ENCODE measurements around the gene EPN2. TPM values are rescaled to one million over a fixed set of nuclear protein-coding genes. Genes with fewer than 3 reads are reported as not detected.
A peak's percentile ranks its signal among the peaks of the same experiment; 100 is the strongest.
"Not testable (repeated sequence)": the region's sequence is repeated elsewhere in the genome, so short reads cannot be mapped to it uniquely, and the experiment has no call there.

The EPN2 gene
- total RNA-seq, 2 donors from 2014 or later: 6.0 to 7.2 TPM

DNA sequence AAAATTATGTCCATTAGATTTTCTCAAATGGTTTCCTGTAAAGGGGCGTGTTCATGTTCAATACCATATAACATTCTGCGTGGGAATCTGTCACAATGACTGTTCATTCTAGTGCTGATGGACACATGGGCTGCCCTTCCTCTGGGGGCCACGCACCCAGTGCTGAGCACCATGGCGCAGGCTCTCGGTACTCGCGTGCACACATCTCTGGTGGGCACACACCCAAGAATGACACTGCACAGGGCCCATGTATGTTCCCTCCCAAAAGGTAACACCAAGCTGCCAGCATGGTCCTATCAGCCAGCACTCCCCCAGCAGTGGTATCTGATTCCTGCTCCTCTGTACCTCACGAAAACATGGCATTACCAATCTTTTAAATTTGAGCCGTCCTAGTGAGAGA, 111.6 kb downstream of the EPN2 start:
- DNase-seq: no peak
- H3K27me3 Mint-ChIP-seq: peaks cover 22% of the 10 kb centered on the region
- no peak overlapping the region for H3K4me3 Mint-ChIP-seq
- no peak for ATAC-seq
- H3K27ac Mint-ChIP-seq: no peak overlapping the region
- no peaks in the 10 kb centered on the region for H3K4me1 Mint-ChIP-seq
- no peaks in the 10 kb centered on the region for H3K36me3 Mint-ChIP-seq (ENCODE audit: low read depth)
- H3K9me3 ChIP-seq (ENCODE audit: control insufficient read depth, low read length, poor library complexity, severe bottlenecking): no peaks in the 10 kb centered on the region

DNA sequence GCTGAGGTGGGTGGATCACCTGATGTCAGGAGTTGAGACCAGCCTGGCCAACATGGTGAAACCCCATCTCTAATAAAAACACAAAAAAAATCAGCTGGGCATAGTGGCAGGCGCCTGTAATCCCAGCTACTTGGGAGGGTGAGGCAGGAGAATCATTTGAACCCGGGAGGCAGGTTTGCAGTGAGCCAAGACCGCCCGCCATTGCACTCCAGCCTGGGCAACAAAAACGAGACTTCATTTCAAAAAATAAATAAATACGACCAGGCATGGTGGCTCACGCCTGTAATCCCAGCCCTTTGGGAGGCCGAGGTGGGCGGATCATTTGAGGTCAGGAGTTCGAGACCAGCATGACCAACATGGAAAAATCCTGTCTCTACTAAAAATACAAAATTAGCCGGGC, 116.2 kb downstream of the EPN2 start:
- H3K27me3 Mint-ChIP-seq: peaks cover 44% of the 10 kb centered on the region
- H3K9me3 ChIP-seq (ENCODE audit: control insufficient read depth, low read length, poor library complexity, severe bottlenecking); DNase-seq; H3K4me1 Mint-ChIP-seq; H3K27ac Mint-ChIP-seq; H3K36me3 Mint-ChIP-seq (ENCODE audit: low read depth); ATAC-seq; H3K4me3 Mint-ChIP-seq: not testable (repeated sequence)

DNA sequence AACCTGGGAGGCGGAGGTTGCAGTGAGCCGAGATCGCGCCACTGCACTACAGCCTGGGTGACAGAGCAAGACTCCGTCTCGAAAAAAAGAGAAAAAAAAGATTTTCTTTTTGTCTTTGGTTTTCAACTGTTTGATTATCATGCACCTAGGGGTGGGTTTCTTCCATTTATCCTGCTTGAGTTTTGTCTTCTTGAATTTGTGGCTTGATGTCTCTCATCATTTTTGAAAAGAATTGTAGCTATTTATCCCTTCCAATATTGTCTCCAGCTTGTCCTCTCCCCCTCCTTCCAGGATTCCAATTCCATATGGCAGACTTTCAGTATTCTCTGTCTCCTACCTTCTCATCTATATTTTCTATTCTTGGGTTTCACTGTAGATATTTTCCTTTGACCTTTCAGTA, 117.6 kb downstream of the EPN2 start:
- Mint-ChIP-seq H3K4me1 (peaks cover 2% of the 10 kb centered on the region), H3K4me3 (no peak overlapping the region), H3K36me3 (ENCODE audit: low read depth) (peaks cover 6% of the 10 kb centered on the region), H3K27ac (no peak overlapping the region), H3K27me3 (peaks cover 51% of the 10 kb centered on the region)
- DNase-seq (no peak), ATAC-seq (no peak)
- no peaks in the 10 kb centered on the region for H3K9me3 ChIP-seq (ENCODE audit: control insufficient read depth, low read length, poor library complexity, severe bottlenecking)

DNA sequence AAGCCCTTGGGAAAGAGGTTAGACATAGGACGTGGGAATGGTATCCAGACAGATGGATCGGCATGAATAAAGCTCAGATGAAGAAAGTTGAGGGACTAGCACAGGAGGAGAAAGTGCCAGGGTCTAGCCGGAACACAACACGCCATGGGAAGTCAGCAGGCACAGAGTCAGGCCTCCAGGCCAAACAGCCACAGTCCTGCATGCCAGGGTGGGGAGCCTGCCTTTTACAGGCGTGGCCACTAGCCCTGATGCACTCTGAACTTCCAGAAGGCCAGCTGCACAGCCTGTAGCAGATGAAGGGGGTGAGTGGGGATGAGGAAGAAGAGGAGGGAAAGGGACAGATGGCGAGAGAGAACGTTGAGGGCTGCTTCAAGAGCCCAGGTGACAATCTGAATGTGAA, 120.2 kb downstream of the EPN2 start:
- Mint-ChIP-seq H3K27ac (no peak overlapping the region), H3K36me3 (ENCODE audit: low read depth) (peaks cover 6% of the 10 kb centered on the region), H3K27me3 (peaks cover 56% of the 10 kb centered on the region), H3K4me1 (peaks cover 9% of the 10 kb centered on the region), H3K4me3 (no peak overlapping the region)
- ATAC-seq (no peak), DNase-seq (no peak)
- no peaks in the 10 kb centered on the region for H3K9me3 ChIP-seq (ENCODE audit: control insufficient read depth, low read length, poor library complexity, severe bottlenecking)

DNA sequence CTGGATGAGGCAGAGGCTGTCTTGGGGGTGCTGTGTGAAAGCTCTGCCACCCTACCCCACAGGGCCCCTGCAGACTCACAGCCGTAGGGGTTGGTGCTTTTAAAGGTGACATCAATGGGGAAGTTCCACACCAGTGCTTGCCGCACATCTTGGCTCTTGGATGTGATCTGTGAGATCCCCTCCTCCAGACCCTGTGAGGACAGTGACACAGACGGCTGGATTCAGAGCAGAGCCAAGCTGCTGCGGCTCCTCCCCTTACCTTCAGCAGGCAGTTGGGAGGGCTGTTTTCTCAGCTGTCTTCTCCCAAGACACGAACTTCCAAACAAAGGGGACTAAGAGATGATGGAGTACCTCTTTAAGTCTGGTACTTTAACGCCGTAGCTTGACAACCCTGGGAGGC, 120.6 kb downstream of the EPN2 start:
- Mint-ChIP-seq H3K4me1 (peaks cover 10% of the 10 kb centered on the region), H3K27ac (peak overlapping the region; percentile 32), H3K4me3 (no peak overlapping the region), H3K36me3 (ENCODE audit: low read depth) (peaks cover 6% of the 10 kb centered on the region), H3K27me3 (peaks cover 56% of the 10 kb centered on the region)
- no peaks in the 10 kb centered on the region for H3K9me3 ChIP-seq (ENCODE audit: control insufficient read depth, low read length, poor library complexity, severe bottlenecking)
- DNase-seq (no peak), ATAC-seq (no peak)

DNA sequence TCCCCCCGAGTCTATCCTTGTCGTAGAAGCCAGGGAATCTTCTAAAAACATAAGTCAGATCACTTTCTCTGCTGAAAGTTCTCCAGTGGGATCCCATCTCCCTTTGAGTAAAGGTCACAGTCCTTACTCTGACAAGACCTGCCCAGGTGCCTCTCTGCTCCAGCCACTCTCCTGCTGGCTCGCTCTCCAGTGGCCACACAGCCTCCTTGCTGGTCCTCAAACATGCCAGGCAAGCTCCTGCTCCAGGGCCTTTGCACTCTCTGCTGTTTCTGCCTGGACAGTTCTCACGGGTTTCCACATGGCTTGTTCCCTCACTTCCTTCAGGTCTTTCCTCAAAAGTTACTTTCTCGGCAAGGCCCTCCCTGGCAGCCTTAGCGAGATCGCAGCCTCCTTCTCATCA, 122.0 kb downstream of the EPN2 start:
- H3K27ac Mint-ChIP-seq: no peak overlapping the region
- H3K9me3 ChIP-seq (ENCODE audit: control insufficient read depth, low read length, poor library complexity, severe bottlenecking): no peaks in the 10 kb centered on the region
- H3K4me1 Mint-ChIP-seq: peaks cover 13% of the 10 kb centered on the region
- ATAC-seq (no peak), DNase-seq (no peak)
- H3K27me3 Mint-ChIP-seq: peaks cover 54% of the 10 kb centered on the region
- H3K4me3 Mint-ChIP-seq: no peak overlapping the region
- peaks cover 6% of the 10 kb centered on the region for H3K36me3 Mint-ChIP-seq (ENCODE audit: low read depth)

DNA sequence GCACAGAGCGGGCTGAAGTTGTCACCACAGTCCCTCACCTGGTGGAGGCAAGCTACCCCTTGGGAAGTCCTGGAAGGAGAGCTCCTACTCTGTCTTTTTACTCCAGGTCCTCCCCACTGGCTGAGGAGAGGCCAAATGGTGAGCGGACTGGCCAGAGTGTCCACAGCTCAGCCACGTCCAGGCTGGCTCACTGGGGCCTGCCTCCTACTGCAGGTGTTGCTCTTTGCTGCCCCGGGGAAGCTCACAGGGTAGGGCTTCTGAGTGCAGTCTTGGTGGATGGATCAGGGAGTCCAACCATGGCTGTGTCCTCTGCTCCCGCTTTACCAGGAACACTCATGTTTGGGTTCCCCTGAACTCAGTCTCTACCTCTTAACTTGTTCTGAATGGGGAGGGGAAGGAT, 122.7 kb downstream of the EPN2 start:
- no peak overlapping the region for H3K4me3 Mint-ChIP-seq
- ATAC-seq: no peak
- H3K36me3 Mint-ChIP-seq (ENCODE audit: low read depth): peaks cover 5% of the 10 kb centered on the region
- peaks cover 47% of the 10 kb centered on the region for H3K27me3 Mint-ChIP-seq
- peaks cover 13% of the 10 kb centered on the region for H3K4me1 Mint-ChIP-seq
- no peak overlapping the region for H3K27ac Mint-ChIP-seq
- no peaks in the 10 kb centered on the region for H3K9me3 ChIP-seq (ENCODE audit: control insufficient read depth, low read length, poor library complexity, severe bottlenecking)
- no peak for DNase-seq

DNA sequence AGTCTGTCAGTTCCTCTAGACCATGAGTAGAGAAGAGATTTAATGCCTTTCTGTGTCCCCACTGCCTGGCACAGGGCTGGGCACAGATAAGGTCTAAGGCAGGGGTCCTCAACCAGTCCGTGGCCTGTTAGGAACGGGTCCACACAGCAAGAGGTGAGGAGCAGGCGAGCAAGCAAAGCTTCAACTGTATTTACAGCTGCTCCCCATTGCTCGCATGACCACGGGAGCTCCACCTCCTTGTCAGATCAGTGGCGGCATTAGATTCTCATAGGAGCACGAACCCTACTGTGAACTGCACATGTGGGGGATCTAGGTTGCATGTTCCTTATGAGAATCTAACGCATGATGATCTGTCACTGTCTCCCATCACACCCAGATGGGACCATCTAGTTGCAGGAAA, 123.6 kb downstream of the EPN2 start:
- no peak for ATAC-seq
- peaks cover 44% of the 10 kb centered on the region for H3K27me3 Mint-ChIP-seq

DNA sequence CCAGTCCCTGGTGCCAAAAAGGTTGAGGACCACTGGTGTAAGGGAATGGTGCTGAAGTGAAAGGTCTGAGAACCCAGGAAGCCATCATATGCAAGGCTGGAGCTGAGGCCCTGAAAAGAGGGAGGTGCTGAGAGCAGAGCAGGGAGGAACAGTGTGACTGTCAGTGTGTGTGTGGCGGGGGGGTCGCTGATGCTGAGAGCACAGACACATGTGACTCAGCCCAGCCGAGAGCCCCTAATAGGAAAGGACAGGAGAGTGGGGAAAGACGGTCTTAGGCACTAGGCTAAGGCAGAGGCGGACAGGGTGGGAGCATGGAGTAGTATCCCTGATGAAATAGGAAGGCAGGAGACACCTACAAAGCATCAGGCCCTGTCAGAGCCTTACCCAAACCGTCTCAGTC, 124.2 kb downstream of the EPN2 start:
- ATAC-seq (no peak), DNase-seq (no peak)
- Mint-ChIP-seq H3K27ac (peak overlapping the region; percentile 67), H3K4me3 (peak overlapping the region; percentile 84), H3K4me1 (peaks cover 16% of the 10 kb centered on the region), H3K36me3 (ENCODE audit: low read depth) (peaks cover 4% of the 10 kb centered on the region), H3K27me3 (peaks cover 44% of the 10 kb centered on the region)
- no peaks in the 10 kb centered on the region for H3K9me3 ChIP-seq (ENCODE audit: control insufficient read depth, low read length, poor library complexity, severe bottlenecking)

More for the DNA sequence above, 123.6 kb downstream of the EPN2 start:
- Mint-ChIP-seq H3K4me3 (no peak overlapping the region), H3K36me3 (ENCODE audit: low read depth) (peaks cover 4% of the 10 kb centered on the region), H3K4me1 (peaks cover 13% of the 10 kb centered on the region), H3K27ac (peak overlapping the region; percentile 67)
- no peaks in the 10 kb centered on the region for H3K9me3 ChIP-seq (ENCODE audit: control insufficient read depth, low read length, poor library complexity, severe bottlenecking)
- DNase-seq: no peak

DNA sequence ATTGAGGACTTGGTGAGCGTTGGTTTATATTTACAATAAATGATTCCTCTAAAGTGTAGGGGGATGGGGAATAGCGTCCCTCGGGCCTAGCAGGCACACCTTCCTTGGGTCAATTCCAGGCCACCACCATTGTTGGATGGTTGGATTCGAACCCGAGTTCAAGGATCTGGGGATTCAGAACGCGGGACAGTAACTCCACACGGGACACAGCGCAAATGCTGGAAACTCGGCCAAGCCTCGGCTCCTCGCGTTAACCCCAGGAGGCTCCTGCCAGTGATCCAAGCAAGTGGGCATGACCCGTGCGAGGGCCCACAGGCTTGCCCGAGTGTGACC, 124.7 kb downstream of the EPN2 start:
- Mint-ChIP-seq H3K4me3 (peak overlapping the region; percentile 84), H3K27me3 (peaks cover 40% of the 10 kb centered on the region), H3K36me3 (ENCODE audit: low read depth) (peaks cover 2% of the 10 kb centered on the region), H3K4me1 (peaks cover 15% of the 10 kb centered on the region), H3K27ac (peak overlapping the region; percentile 67)
- H3K9me3 ChIP-seq (ENCODE audit: control insufficient read depth, low read length, poor library complexity, severe bottlenecking): no peaks in the 10 kb centered on the region
- DNase-seq (no peak), ATAC-seq (no peak)

DNA sequence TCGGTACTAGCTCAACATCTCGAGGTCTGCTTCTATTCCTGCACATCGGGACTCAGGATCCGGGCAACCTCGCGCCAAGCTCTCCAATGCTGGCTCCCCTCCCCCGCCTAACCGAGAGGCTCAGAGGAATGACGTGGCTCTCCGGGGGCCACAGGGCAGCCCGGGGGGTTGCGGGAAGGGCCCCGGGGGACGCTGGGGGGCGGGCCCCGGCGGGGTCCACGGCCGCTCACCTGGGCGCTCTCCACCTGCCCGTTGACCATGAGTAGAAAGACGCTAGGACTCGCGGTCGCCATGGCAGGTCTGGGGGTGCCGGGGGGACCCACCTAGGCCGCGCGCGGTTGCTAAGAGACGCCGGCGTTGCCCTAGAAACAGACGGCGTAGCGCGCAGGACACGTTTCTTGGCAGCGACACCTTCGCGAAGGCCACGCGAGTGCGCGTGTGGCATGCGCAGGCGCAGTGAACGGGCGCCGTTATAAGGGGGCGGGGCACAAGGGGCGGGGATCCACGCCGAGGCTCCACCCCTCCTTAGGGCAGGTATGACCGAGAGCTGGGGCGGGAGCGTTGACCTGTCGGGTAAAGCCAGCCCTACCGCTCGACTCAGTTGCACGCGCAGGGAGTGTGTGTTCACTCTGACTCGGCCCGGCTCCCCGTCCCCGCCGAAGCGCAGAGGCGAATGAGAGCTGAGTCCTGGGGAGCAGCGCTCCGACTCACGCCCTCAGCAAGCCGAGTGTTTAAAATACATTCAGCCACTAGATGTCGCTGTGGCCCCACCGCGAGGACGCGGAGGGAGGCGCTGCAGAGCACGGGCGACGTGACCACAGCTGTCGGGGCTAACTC, 125.3 kb downstream of the EPN2 start, which contains the start of gene B9D1:
B9D1 (minus strand) TSS at position 447 of the 837 bp plus-strand sequence; CDS start at position 293, 154 bp downstream.
- peaks cover 16% of the 10 kb centered on the region for H3K4me1 Mint-ChIP-seq
- peak within 1 kb of the TSS; percentile 84 for H3K4me3 Mint-ChIP-seq

DNA sequence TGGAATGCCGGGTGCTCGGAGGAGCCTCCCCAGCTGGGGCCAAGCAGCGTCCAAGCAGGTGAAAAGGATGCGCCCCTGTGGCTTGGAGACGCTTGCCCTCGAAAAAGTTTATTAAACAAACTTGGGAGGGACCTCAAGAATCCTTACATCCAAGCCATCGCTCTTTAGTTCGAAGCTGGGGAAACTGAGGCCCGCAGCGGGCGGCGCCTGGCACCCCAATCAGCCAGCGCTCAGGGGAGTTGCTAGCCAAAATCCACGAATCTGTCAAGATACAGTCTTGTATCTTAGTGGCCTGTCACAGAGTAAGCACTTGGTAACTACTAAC, 125.9 kb downstream of the EPN2 start:
- H3K36me3 Mint-ChIP-seq (ENCODE audit: low read depth): peaks cover 2% of the 10 kb centered on the region

More for the DNA sequence above, 125.3 kb downstream of the EPN2 start, which contains the start of gene B9D1:
- DNase-seq (peak; percentile 89 to 93 (median 89)), ATAC-seq (peak; percentile 92)
- Mint-ChIP-seq H3K27ac (peak within 1 kb of the TSS; percentile 67), H3K27me3 (peaks cover 34% of the 10 kb centered on the region), H3K36me3 (ENCODE audit: low read depth) (peaks cover 2% of the 10 kb centered on the region)
- no peaks in the 10 kb centered on the region for H3K9me3 ChIP-seq (ENCODE audit: control insufficient read depth, low read length, poor library complexity, severe bottlenecking)

DNA sequence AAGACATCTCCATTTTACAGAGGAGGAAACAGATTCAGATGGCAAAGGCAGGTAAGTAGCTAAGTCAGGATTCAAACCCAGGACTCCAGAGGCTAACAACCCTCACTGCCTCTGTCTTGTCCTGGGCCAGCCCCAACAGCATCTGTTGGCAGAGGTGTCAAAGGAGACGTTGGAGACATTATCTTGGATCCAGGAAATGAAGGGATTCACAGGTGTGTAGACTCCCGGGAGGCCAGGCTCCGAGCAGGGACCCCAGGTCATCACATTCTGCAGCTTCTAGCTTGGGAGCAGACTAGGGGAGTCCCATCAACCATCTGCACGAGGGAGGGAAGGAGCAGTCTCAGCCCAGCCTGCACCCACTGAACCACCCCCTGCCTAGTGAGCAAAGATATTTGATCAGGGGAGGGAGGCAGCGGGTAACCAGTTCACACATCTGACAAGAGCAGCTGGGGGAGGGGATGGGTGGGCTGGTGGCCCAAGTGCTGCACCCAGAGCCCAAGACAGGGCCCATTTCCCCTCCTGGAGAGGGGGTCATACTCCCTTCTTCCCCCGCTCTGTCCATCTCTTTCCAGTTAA, 126.4 kb downstream of the EPN2 start:
- H3K36me3 Mint-ChIP-seq (ENCODE audit: low read depth): peaks cover 2% of the 10 kb centered on the region
- H3K4me3 Mint-ChIP-seq: no peak overlapping the region
- DNase-seq: no peak
- ATAC-seq: no peak
- H3K4me1 Mint-ChIP-seq: peaks cover 20% of the 10 kb centered on the region
- H3K9me3 ChIP-seq (ENCODE audit: control insufficient read depth, low read length, poor library complexity, severe bottlenecking): no peaks in the 10 kb centered on the region
- peaks cover 27% of the 10 kb centered on the region for H3K27me3 Mint-ChIP-seq
- peak overlapping the region; percentile 65 for H3K27ac Mint-ChIP-seq

More for the DNA sequence above, 125.9 kb downstream of the EPN2 start:
- no peak for DNase-seq
- Mint-ChIP-seq H3K4me3 (peak overlapping the region; percentile 84), H3K27ac (peak overlapping the region; percentile 65), H3K4me1 (peaks cover 18% of the 10 kb centered on the region), H3K27me3 (peaks cover 32% of the 10 kb centered on the region)
- no peak for ATAC-seq
- no peaks in the 10 kb centered on the region for H3K9me3 ChIP-seq (ENCODE audit: control insufficient read depth, low read length, poor library complexity, severe bottlenecking)

Data from T-helper 17 cell (primary cell).